GM18951 (cell line): ENCODE results near the gene ATXN8OS.

Source experiments
- POLR2A ChIP-seq: IDR thresholded peaks from 4 replicates; pipeline ENCODE4 v1.6.1; 2011; ENCODE audit warnings: mild to moderate bottlenecking; ENCODE audit not compliant: insufficient read length, insufficient read depth; ENCODE audit errors: extremely low read depth
- in situ Hi-C: fragments of 300-500 bp; cut with MboI; formaldehyde crosslinking; loops from one replicate; pipeline ENCODE4 v1.12.0; 2022; ENCODE audit warnings: low sequenced_read_pairs, mixed read lengths, inconsistent platforms; ENCODE audit not compliant: unreplicated experiment

The ATXN8OS gene

DNA sequence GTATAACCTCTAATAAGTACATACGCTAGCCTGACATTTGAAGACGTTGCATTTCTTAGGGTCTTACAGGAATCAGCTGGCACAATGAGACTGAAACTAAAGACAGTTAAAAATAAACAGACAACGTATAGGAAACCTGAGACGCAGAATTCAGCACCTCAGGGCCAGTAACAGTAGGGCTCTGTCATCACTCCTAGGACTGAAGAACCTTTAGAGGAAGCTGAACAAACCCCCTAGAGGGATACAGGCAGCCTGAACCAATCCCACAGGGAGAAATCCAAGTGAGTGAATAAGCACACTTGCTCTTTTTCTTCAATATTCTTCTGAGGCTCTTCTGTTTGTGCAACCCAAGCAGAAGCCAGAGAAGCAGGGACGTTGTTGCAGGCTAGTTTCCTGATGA, 54.5 kb downstream of the ATXN8OS start:
- TF ChIP-seq POLR2A, result no peak
- in situ Hi-C loops, result no loop called here

- in situ Hi-C loops, result no loop called here
- no peak for TF ChIP-seq POLR2A
Measured at GRCh38 chr13:70170689-70171088, 63.1 kb downstream of the ATXN8OS start.

DNA sequence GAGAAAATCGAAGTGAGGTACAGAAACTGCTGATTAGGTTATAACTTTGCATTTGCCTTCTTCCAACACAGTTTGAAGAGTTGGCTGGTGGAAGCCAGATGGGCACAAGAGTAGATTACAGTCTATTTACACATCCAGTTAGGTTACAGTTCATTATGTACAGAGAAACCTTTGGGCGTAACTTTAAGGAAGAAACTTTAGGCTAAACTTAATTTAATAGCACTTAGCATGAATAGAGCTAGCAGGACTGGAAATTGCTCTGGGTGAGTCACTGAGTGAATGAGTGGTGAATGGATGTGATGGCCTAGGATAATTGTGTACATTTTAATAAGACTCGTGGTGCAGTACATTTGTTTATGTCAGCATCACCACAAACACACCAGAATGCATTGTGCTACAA, 63.5 kb downstream of the ATXN8OS start:
- in situ Hi-C loops, result no loop called here
- TF ChIP-seq POLR2A, result no peak

GRCh38 chr13:70172946-70173597, 65.4 kb downstream of the ATXN8OS start:
- TF ChIP-seq POLR2A, result no peak
- in situ Hi-C loops, result no loop called here

DNA sequence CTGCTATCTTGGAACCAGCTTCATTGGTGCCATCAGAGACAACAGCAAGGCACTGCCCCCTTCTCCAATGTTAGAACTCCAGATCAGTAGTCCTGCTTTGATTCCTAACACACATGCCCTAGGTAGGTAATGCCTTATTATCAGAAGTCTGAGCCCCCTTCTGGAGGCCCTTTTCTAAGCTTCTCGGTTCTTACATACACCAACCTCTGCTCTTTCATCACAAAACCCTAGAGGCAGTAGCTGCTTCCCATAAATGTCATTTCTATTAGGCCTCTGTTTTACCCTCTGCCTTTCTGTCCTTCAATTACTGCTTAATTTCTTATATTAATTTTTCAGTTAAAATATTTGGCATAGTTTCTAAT, 66.0 kb downstream of the ATXN8OS start:
- in situ Hi-C loops, result no loop called here

DNA sequence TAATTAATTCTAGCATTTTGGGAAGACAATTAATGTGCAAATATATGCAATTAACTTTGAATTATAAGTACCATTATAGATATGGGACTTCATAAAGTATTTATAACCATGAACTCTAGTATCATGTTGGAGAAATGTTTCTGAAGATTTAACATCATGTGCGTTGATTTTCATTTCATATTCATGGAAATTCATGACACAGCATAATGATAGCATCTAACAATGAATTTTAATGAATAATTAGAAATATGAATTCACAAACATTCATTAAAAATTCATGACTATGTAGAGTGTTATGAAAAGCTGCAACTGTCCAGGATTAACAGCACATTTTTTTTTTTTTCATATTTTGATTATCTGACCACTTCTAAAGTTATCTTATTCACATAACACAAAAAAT, 70.7 kb downstream of the ATXN8OS start:
- in situ Hi-C loops, result no loop called here
- TF ChIP-seq POLR2A, result no peak

More for the DNA sequence above, 66.0 kb downstream of the ATXN8OS start:
- TF ChIP-seq POLR2A, result no peak
